Skeletal muscle tissue (tissue), 4 donors: ENCODE data around the gene FOXC2. TPM values are rescaled to one million over a fixed set of nuclear protein-coding genes. Genes with fewer than 3 reads are reported as not detected.

Experiments
- H3K27ac ChIP-seq: one replicate; pipeline ENCODE4 v1.7.0; 2013; ENCODE audit warnings: mild to moderate bottlenecking, low read depth, low read length, inconsistent platforms
- H3K27me3 ChIP-seq, 3 donors: one replicate each; pipeline ENCODE4 v1.7.0; 2013; ENCODE audit warnings: low read length in 3 of 3; ENCODE audit not compliant: control insufficient read depth in 3 of 3, insufficient read depth in 3 of 3
- H3K36me3 ChIP-seq, 3 donors: one replicate each; pipeline ENCODE4 v1.7.0; 2013; ENCODE audit warnings: low read length in 3 of 3; ENCODE audit not compliant: control insufficient read depth in 3 of 3, insufficient read depth in 3 of 3
- H3K4me1 ChIP-seq, 3 donors: one replicate each; pipeline ENCODE4 v1.7.0; 2013; ENCODE audit warnings: low read length in 3 of 3, mild to moderate bottlenecking in 3 of 3; ENCODE audit not compliant: control insufficient read depth in 3 of 3, insufficient read depth in 3 of 3
- H3K4me3 ChIP-seq, 3 donors: one replicate each; pipeline ENCODE4 v1.7.0; 2013; ENCODE audit warnings: low read length in 3 of 3
- H3K9ac ChIP-seq, 3 donors: one replicate each; pipeline ENCODE4 v1.7.0; 2013; ENCODE audit warnings: low read length in 3 of 3, mild to moderate bottlenecking in 3 of 3, moderate library complexity in 2 of 3, low read depth in 1 of 3
- H3K9me3 ChIP-seq, 3 donors: one replicate each; pipeline ENCODE4 v1.7.0; 2013; ENCODE audit warnings: low read length in 3 of 3; ENCODE audit not compliant: control insufficient read depth in 3 of 3
- total RNA-seq: library from RNA; depleted of rRNA; stranded (reverse); fragments of >200 nt; gene quantifications from one replicate; pipeline ENCODE4 v1.2.3, GENCODE V29; 2014
- donor health status: Osteomylitis.

The FOXC2 gene
- total RNA-seq, 1 donor from 2014 or later, result under 0.01 TPM

DNA sequence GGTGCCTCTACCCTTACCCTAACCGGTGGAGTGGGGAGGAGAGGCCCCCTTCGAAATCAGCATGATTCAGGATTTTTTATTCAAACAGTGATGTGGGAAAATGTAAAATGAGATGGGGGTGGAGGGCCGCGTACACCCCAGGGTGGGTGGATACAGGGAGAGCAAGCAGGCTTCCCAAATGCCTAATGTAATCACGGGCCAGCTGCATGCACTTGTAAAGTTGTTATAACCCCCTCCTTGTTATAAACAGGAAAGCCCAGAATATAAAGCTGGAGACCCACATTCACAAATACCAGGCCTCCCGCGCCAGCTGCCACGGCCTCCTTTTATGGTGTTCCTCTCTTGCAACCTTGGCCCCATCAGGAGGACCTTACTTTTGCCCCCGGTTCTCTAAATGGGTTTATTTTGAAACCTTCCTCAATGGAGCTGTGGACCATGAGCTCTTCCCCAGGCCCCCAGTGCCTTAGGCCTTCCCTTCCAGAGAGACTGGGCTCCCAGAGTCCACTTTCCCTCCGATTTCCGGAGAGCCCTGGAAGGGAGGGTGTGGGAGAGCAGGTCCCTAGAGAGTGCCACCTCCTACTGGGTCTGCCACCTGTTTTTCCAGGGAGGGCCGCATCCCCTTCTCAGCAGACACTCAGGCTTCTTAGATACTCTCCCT, 10.8 kb downstream of the FOXC2 start:
- Histone ChIP-seq H3K27me3 (peaks cover 75 to 85% (median 80%) of the 10 kb centered on the region in 3 donors), H3K4me1 (peaks cover 2 to 17% (median 16%) of the 10 kb centered on the region in 3 donors), H3K9me3 (no peaks in the 10 kb centered on the region), H3K27ac (peak overlapping the region; percentile 36), H3K9ac (no peak overlapping the region), H3K4me3 (no peak overlapping the region), H3K36me3 (no peaks in the 10 kb centered on the region)

DNA sequence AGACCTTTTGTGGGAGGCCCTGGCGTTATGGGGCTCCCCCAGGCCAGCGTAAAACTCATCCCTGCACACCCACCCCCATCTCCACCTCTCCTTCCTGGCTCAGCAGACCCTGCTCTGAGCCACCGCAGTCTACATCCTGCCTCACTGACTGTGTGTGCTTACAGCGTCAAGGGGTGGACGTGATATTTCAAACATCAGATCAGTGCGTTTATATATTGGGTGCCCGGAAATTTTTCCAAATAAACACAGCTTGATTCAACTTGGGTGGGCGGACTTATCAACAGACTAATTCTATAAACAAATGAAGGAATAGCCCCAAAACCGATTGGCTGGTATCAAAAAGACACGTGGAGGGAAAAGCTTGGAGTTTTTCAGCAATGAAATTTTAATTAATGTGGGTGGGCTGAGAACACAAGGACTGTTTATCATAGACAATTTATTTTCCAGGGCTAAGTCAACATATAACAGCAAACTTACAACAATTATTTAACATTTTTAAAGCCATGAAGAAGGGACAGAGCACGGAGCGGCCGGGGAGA, 11.5 kb downstream of the FOXC2 start, which contains the start of gene FOXL1:
FOXL1 (plus strand) TSS at position 489 of the 539 bp plus-strand sequence. CDS start 175 bp downstream, outside the sequence.
- H3K9ac ChIP-seq, result peak within 1 kb of the TSS in 1 of 3 donors; percentile 60
- peaks cover 69 to 78% (median 73%) of the 10 kb centered on the region in 3 donors for H3K27me3 ChIP-seq
- peaks cover 2 to 17% (median 16%) of the 10 kb centered on the region in 3 donors for H3K4me1 ChIP-seq
- H3K9me3 ChIP-seq, result no peaks in the 10 kb centered on the region
- H3K4me3 ChIP-seq, result peak within 1 kb of the TSS in 1 of 3 donors; percentile 35
- no peaks in the 10 kb centered on the region for H3K36me3 ChIP-seq
- peak within 1 kb of the TSS; percentile 36 for H3K27ac ChIP-seq

DNA sequence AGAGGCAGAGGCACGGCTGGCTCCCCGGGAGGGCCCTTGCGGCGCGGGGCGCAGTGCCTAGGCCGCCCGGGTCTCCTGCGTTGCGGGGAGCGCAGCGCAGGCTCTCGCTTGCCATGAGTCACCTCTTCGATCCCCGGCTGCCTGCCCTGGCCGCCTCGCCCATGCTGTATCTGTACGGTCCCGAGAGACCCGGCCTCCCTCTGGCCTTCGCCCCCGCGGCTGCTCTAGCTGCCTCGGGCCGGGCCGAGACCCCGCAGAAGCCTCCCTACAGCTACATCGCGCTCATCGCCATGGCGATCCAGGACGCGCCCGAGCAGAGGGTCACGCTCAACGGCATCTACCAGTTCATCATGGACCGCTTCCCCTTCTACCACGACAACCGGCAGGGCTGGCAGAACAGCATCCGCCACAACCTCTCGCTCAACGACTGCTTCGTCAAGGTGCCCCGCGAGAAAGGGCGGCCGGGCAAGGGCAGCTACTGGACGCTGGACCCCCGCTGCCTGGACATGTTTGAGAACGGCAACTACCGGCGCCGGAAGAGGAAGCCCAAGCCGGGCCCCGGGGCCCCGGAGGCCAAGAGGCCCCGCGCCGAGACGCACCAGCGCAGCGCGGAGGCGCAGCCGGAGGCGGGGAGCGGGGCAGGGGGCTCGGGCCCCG, 12.1 kb downstream of the FOXC2 start:
- no peaks in the 10 kb centered on the region for H3K36me3 ChIP-seq
- peaks cover 63 to 76% (median 68%) of the 10 kb centered on the region in 3 donors for H3K27me3 ChIP-seq
- no peaks in the 10 kb centered on the region for H3K9me3 ChIP-seq
- H3K4me3 ChIP-seq, result peak overlapping the region in 1 of 3 donors; percentile 35
- peaks cover 2 to 17% (median 16%) of the 10 kb centered on the region in 3 donors for H3K4me1 ChIP-seq
- peak overlapping the region in 1 of 3 donors; percentile 16 for H3K9ac ChIP-seq
- H3K27ac ChIP-seq, result no peak overlapping the region

DNA sequence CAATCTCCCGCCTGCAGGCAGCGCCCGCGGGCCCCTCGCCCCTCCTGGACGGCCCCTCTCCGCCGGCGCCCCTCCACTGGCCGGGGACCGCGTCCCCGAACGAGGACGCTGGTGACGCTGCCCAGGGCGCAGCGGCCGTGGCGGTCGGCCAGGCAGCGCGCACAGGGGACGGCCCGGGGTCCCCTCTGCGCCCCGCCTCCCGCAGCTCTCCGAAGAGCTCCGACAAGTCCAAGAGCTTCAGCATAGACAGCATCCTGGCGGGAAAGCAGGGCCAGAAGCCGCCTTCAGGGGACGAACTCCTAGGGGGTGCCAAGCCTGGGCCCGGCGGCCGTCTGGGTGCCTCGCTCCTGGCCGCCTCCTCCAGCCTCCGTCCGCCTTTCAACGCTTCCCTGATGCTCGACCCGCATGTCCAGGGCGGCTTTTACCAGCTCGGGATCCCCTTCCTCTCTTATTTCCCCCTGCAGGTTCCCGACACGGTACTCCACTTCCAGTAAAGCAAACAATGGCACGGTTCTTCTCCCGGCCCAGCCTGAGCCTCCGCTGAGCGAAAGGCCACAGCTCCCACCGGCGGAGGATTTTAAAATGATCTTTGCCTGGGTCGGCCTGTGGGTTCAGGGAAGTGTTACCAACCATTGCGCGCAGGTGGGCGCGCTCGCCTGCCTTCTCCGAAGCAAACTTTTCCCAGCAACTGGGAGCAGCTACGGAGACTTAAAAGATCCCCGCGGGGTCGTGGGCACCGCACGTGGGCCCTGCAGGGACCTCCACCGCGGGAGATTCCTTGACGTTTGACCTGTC, 12.8 kb downstream of the FOXC2 start:
- Histone ChIP-seq H3K27me3 (peaks cover 56 to 74% (median 68%) of the 10 kb centered on the region in 3 donors), H3K4me1 (peaks cover 2 to 17% (median 16%) of the 10 kb centered on the region in 3 donors), H3K27ac (no peak overlapping the region), H3K9ac (peak overlapping the region in 1 of 3 donors; percentile 60), H3K4me3 (no peak overlapping the region), H3K36me3 (no peaks in the 10 kb centered on the region), H3K9me3 (no peaks in the 10 kb centered on the region)

DNA sequence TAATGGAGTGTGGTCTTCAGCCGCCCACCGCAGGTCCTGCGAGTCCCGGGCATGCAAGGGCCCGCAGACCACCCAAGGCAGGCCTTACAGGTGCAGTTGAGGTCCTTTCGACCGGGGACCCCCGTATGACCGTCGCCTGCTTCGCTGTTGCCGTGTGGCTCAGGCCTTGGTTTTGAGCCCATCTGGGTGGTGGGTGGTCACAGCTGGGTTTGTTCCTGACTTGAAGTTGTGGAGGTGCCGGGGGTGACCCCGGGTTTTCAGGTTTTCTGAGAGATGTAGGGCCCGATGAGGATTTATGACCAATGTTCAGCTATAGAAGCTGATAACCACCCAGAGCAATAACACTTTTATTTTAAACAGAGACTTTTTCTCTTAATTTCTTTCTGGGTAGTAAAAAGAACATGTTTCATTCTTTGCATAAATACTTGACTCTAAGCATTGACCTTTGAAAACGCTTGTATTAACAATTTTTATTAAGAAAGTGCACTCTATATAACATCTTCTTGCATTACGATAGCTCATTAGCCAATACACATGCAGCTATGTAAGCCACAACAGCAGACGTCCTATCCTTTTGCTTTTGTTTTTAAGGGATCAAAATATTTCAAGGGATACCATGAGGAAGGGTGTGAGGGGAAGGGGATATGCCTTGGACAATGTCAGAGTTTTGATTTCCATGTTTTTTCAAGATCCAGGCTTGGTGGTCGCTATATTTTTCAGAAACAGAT, 13.6 kb downstream of the FOXC2 start:
- peaks cover 48 to 71% (median 63%) of the 10 kb centered on the region in 3 donors for H3K27me3 ChIP-seq
- H3K4me3 ChIP-seq, result no peak overlapping the region
- no peaks in the 10 kb centered on the region for H3K9me3 ChIP-seq
- H3K9ac ChIP-seq, result no peak overlapping the region
- no peak overlapping the region for H3K27ac ChIP-seq
- H3K4me1 ChIP-seq, result peaks cover 2 to 17% (median 16%) of the 10 kb centered on the region in 3 donors
- H3K36me3 ChIP-seq, result no peaks in the 10 kb centered on the region

DNA sequence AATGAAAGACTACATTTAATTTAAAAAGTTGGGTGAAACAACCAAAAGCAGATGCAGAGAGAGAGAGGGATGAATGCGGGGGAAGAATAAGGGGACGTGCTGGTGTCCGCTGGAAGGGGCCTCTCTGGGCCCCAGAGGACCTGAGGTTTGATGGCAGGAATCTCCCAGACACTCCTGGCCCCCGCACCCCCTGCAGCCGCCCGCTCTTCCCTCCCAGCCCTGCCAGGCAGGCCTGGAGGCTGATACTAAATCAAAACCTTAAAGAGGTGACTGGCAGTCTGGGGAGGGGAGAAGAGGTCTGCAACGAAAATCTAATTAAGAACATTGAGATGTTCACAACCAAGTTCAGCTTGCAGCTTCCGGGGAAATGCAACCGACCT, 14.2 kb downstream of the FOXC2 start:
- H3K36me3 ChIP-seq, result no peaks in the 10 kb centered on the region
- H3K9ac ChIP-seq, result no peak overlapping the region
- no peaks in the 10 kb centered on the region for H3K9me3 ChIP-seq
- H3K4me3 ChIP-seq, result no peak overlapping the region
- peaks cover 2 to 12% (median 11%) of the 10 kb centered on the region in 3 donors for H3K4me1 ChIP-seq
- H3K27me3 ChIP-seq, result peaks cover 44 to 66% (median 59%) of the 10 kb centered on the region in 3 donors
- H3K27ac ChIP-seq, result no peak overlapping the region

DNA sequence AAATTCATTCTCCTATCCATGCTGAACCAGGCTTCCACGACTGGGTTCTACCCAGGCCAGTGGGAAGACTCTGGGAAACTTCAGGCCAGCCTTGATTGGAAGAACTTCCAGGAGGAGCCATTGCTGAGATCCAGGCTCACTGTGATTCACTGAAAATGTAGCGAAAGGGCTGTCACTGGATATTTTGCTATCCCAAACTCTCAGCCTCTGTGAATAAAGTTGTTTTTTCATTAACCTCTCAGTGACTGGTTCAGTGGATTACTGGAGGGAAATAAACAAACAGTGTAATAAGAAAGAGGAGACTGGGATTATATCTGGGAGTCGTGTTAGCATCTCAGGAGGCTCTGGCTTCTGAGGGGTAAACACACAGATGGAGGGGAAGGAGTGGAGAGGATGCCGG, 14.8 kb downstream of the FOXC2 start:
- no peak overlapping the region for H3K27ac ChIP-seq
- no peak overlapping the region for H3K9ac ChIP-seq
- H3K9me3 ChIP-seq, result no peaks in the 10 kb centered on the region
- peaks cover 2 to 9% (median 6%) of the 10 kb centered on the region in 3 donors for H3K4me1 ChIP-seq
- no peak overlapping the region for H3K4me3 ChIP-seq
- H3K27me3 ChIP-seq, result peaks cover 40 to 60% (median 53%) of the 10 kb centered on the region in 3 donors
- H3K36me3 ChIP-seq, result no peaks in the 10 kb centered on the region

DNA sequence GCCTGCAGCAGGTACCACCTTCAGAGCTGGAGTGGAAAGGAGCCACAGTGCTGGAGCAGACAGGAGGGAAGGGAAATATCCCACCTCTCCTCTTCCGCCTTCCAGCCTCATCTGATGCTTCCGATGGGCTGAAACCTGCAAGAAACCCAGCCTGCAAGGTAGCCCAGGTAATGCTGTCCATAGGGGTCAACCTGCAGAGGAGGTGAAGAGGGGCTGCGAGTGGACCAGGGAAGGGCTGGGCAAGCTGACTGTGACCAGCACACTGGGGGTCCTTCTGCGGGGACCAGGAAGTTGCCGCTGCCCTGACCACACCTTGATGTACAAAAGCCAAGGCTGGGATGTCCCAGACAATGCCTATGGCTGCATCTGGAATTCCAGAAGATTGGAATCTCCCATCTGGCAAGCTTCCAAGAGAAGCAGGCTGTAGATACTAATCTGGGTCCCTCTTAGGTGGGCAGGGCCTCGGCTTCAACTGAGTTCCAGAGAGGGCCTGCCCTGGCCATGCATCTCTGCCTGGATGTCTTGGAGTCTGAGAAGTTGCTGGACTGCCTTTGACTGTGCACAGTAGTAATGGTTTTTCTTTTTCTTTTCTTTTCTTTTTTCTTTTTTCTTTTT, 17.5 kb downstream of the FOXC2 start:
- Histone ChIP-seq H3K9me3 (no peaks in the 10 kb centered on the region), H3K9ac (no peak overlapping the region), H3K36me3 (no peaks in the 10 kb centered on the region), H3K27me3 (peaks cover 28 to 39% (median 37%) of the 10 kb centered on the region in 3 donors), H3K27ac (no peak overlapping the region), H3K4me3 (no peak overlapping the region), H3K4me1 (peaks cover 0 to 5% (median 3%) of the 10 kb centered on the region in 3 donors)
